Endothelial cell of umbilical vein (primary cell): ENCODE measurements around the gene PNPLA1. TPM values are rescaled to one million over a fixed set of nuclear protein-coding genes. Genes with fewer than 3 reads are reported as not detected.

Source experiments
- BruUV-seq: library from RNA; stranded (reverse); fragments of 400-500 nt; replicated peaks from 2 replicates; lab custom pipeline; 2021; lab: Mats Ljungman, UMichigan
- CTCF ChIA-PET: fragments of 300-600, 350-600 bp; sonication (Branson Sonifier 250); formaldehyde crosslinking; loops from one replicate; lab custom pipeline; 2021; ENCODE audit warnings: antibody characterized with exemption, inconsistent platforms; lab: Charles Lee
- POLR2A ChIA-PET: fragments of 300-600, 350-600 bp; sonication (Branson Sonifier 250); formaldehyde crosslinking; loops from one replicate; lab custom pipeline; 2021; ENCODE audit warnings: antibody characterized with exemption, inconsistent platforms; lab: Charles Lee
- DNase-seq: peaks from one replicate; pipeline ENCODE4 v3.0.0-alpha.2; 2011; ENCODE audit warnings: low read depth, low spot score
- FAIRE-seq: peaks from 2 replicates; lab custom pipeline; 2011; peaks lifted over from hg19 to GRCh38; lab: Jason Lieb, UNC
- H2AFZ ChIP-seq: 2 replicates; pipeline ENCODE4 v1.6.0; 2012; ENCODE audit warnings: low read depth, low read length, control low read depth, inconsistent platforms
- H3K27ac ChIP-seq: 2 replicates; pipeline ENCODE4 v1.5.1; 2011; ENCODE audit warnings: low read depth, mild to moderate bottlenecking, control low read depth, low read length, moderate library complexity; ENCODE audit not compliant: insufficient read depth
- H3K27me3 ChIP-seq, 2 experiments: 2 replicates each; pipeline versions ENCODE4 v1.6.0 to v1.6.1; 2011; ENCODE audit warnings: low read length in 2 of 2, mixed read lengths in 1 of 2; ENCODE audit not compliant: control insufficient read depth in 2 of 2, insufficient read depth in 2 of 2
- H3K36me3 ChIP-seq, 2 experiments: 2 replicates in 1 of 2; 3 replicates in 1 of 2; pipeline ENCODE4 v1.5.1; 2011; ENCODE audit warnings: low read length in 2 of 2, mild to moderate bottlenecking in 1 of 2, moderate library complexity in 1 of 2; ENCODE audit not compliant: control insufficient read depth in 2 of 2, insufficient read depth in 2 of 2; ENCODE audit errors: extremely low read depth in 1 of 2
- H3K4me1 ChIP-seq: 3 replicates; pipeline ENCODE4 v1.5.1; 2011; ENCODE audit warnings: mild to moderate bottlenecking, low read length; ENCODE audit not compliant: control insufficient read depth, insufficient read depth; ENCODE audit errors: extremely low read depth
- H3K4me2 ChIP-seq: 2 replicates; pipeline ENCODE4 v1.6.1; 2011; ENCODE audit warnings: low read length, control low read depth, mixed read lengths; ENCODE audit not compliant: insufficient read depth
- H3K4me3 ChIP-seq, 3 experiments: fragments of 200-600 bp in 1 of 3; sonication (generic), shearing (Covaris generic) in 1 of 3; replicated peaks in 1 of 3; 2 replicates each; pipeline ENCODE4 v1.5.1; 2011 to 2016; ENCODE audit warnings: control low read depth in 3 of 3, low read length in 3 of 3, mild to moderate bottlenecking in 2 of 3, inconsistent platforms in 1 of 3, low read depth in 1 of 3, moderate library complexity in 1 of 3; ENCODE audit not compliant: insufficient read depth in 1 of 3
- H3K79me2 ChIP-seq: 2 replicates; pipeline ENCODE4 v1.6.0; 2012; ENCODE audit warnings: low read length, inconsistent platforms; ENCODE audit not compliant: control insufficient read depth, insufficient read depth
- H3K9ac ChIP-seq: replicated peaks from 2 replicates; pipeline ENCODE3; 2011; ENCODE audit warnings: low read length, control low read depth; ENCODE audit not compliant: insufficient read depth; ENCODE audit errors: extremely low read depth
- H3K9me1 ChIP-seq: replicated peaks from 3 replicates; pipeline ENCODE4 v1.6.0; 2011; ENCODE audit warnings: mild to moderate bottlenecking, low read length; ENCODE audit not compliant: control insufficient read depth, insufficient read depth; ENCODE audit errors: extremely low read depth
- H3K9me3 ChIP-seq: replicated peaks from 2 replicates; pipeline ENCODE4 v1.5.1; 2012; ENCODE audit warnings: low read length, inconsistent platforms; ENCODE audit not compliant: control insufficient read depth, insufficient read depth
- H4K20me1 ChIP-seq: replicated peaks from 2 replicates; pipeline ENCODE3; 2011; ENCODE audit warnings: mild to moderate bottlenecking, low read length; ENCODE audit not compliant: control insufficient read depth, insufficient read depth; ENCODE audit errors: extremely low read depth
- CTCF ChIP-seq, 2 donors: IDR thresholded peaks; 1 replicate in 1 of 2; 2 replicates in 1 of 2; pipeline ENCODE4 v1.5.1; 2011; ENCODE audit warnings: low read length in 2 of 2, mild to moderate bottlenecking in 2 of 2, moderate library complexity in 2 of 2, control low read depth in 1 of 2, inconsistent platforms in 1 of 2, low read depth in 1 of 2; ENCODE audit not compliant: insufficient read depth in 1 of 2; ENCODE audit errors: extremely low read depth in 1 of 2
- EZH2 ChIP-seq: IDR thresholded peaks from 2 replicates; pipeline ENCODE4 v1.6.1; 2012; ENCODE audit warnings: borderline replicate concordance, low read depth, mild to moderate bottlenecking, moderate library complexity, low read length, inconsistent platforms; ENCODE audit not compliant: severe bottlenecking
- FOS ChIP-seq: IDR thresholded peaks from 2 replicates; pipeline ENCODE4 v1.6.1; 2011; ENCODE audit warnings: mild to moderate bottlenecking, low read length, moderate library complexity, borderline replicate concordance; ENCODE audit not compliant: insufficient read depth
- GATA2 ChIP-seq: IDR thresholded peaks from 2 replicates; pipeline ENCODE4 v1.7.0; 2011; ENCODE audit warnings: low read depth, mild to moderate bottlenecking, moderate library complexity, mixed read lengths, low read length; ENCODE audit not compliant: insufficient read length, insufficient read depth
- JUN ChIP-seq: IDR thresholded peaks from 2 replicates; pipeline ENCODE4 v1.6.1; 2011; ENCODE audit warnings: borderline replicate concordance, low read depth; ENCODE audit not compliant: insufficient read length, insufficient read depth
- MAX ChIP-seq: IDR thresholded peaks from 2 replicates; pipeline ENCODE4 v1.6.1; 2011; ENCODE audit not compliant: insufficient read depth, insufficient read length
- MYC ChIP-seq: IDR thresholded peaks from one replicate; pipeline ENCODE4 v1.6.1; 2011; ENCODE audit warnings: mild to moderate bottlenecking, low read depth, low read length
- POLR2A ChIP-seq: IDR thresholded peaks from 2 replicates; pipeline ENCODE4 v1.6.1; 2012; ENCODE audit warnings: low read depth, mild to moderate bottlenecking, control low read depth, low read length
- POLR2AphosphoS5 ChIP-seq: IDR thresholded peaks from 2 replicates; pipeline ENCODE4 v1.6.1; 2012; ENCODE audit warnings: low read depth, mild to moderate bottlenecking, control low read depth, low read length, moderate library complexity; ENCODE audit not compliant: insufficient read depth
- dilution Hi-C: fragments of 300-500 bp; cut with MboI; formaldehyde crosslinking; loops from one replicate; pipeline ENCODE4 v1.15.0; 2019; ENCODE audit warnings: low sequenced_read_pairs; ENCODE audit not compliant: extremely low pct_ligation_motif_present
- intact Hi-C: fragments of 100-400 bp; cut with micrococcal nuclease; formaldehyde crosslinking; loops from one replicate; pipeline ENCODE4 v1.10.0; 2022
- polyA plus RNA-seq, 4 experiments: library from polyadenylated mRNA; depleted of rRNA in 3 of 4; stranded (reverse) in 3 of 4; unstranded in 1 of 4; fragments of >200 nt; gene quantifications; 2 replicates each; pipeline versions ENCODE4 v1.2.1 to v1.2.3, GENCODE V29; 2011 to 2012; ENCODE audit warnings: missing spikeins in 1 of 4
- total RNA-seq: library from RNA; stranded (reverse); gene quantifications from 2 replicates; pipeline ENCODE4 v1.2.3, GENCODE V29; 2021

PNPLA1 gene
- total and polyA plus RNA-seq, 2 donors (not counting 3 experiments of a cell fraction or from before 2014, with no cell fraction given): not detected

- H3K79me2 ChIP-seq: no peaks in the 10 kb centered on the region
- intact Hi-C loops: no loop called here
- H3K9ac ChIP-seq: no peak overlapping the region
- no peaks in the 10 kb centered on the region for H4K20me1 ChIP-seq
- H3K36me3 ChIP-seq: no peaks in the 10 kb centered on the region
- DNase-seq: no peak
- peaks cover 8 to 28% of the 10 kb centered on the region in 2 experiments for H3K27me3 ChIP-seq
- dilution Hi-C loops: no loop called here
- no peak overlapping the region for H3K27ac ChIP-seq
- no peaks in the 10 kb centered on the region for H3K9me3 ChIP-seq
- no peaks in the 10 kb centered on the region for H3K9me1 ChIP-seq
- CTCF ChIA-PET: interaction anchor here (1.0 to 13.2 kb wide), 3 partner anchors 13 to 44 kb away, joined by 3 to 373 read pairs (median 4); no protein-coding TSS in a partner anchor
- H3K4me3 ChIP-seq: no peak overlapping the region
- no peak overlapping the region for H2AFZ ChIP-seq
- TF ChIP-seq POLR2A (no peak), MAX (no peak), MYC (no peak), FOS (no peak), EZH2 (no peak), JUN (no peak), POLR2AphosphoS5 (no peak), GATA2 (no peak), CTCF (IDR thresholded peaks at IDR 0.05; ENCODE audit: extremely low read depth in 1 of 2, insufficient read depth in 1 of 2, low read depth in 1 of 2, low read length in 2 of 2) (no peak)
- no peak overlapping the region for H3K4me2 ChIP-seq
- peaks cover 28% of the 10 kb centered on the region for H3K4me1 ChIP-seq
- BruUV-seq: no TSS peak
- no peak for FAIRE-seq
- POLR2A ChIA-PET: no interaction called here
Observed at GRCh38 chr6:36346486-36347273, 76.8 kb downstream of the PNPLA1 start.
